SK-N-MC (cell line): ENCODE data around the gene C13orf46.

Experiments
- EZH2 ChIP-seq: fragments of 200-600 bp; sonication (generic); IDR thresholded peaks from one replicate; pipeline ENCODE4 v1.6.1; 2017; ENCODE audit warnings: antibody characterized with exemption
- FOXP2 ChIP-seq: optimal IDR thresholded peaks from 2 replicates; pipeline ENCODE3; 2011; ENCODE audit warnings: mild to moderate bottlenecking, moderate library complexity; ENCODE audit not compliant: insufficient read depth; ENCODE audit errors: extremely low read length, control extremely low read depth
- POLR2AphosphoS5 ChIP-seq: IDR thresholded peaks from 2 replicates; pipeline ENCODE4 v1.6.1; 2012; ENCODE audit warnings: mild to moderate bottlenecking, low read depth, low read length, borderline replicate concordance

DNA sequence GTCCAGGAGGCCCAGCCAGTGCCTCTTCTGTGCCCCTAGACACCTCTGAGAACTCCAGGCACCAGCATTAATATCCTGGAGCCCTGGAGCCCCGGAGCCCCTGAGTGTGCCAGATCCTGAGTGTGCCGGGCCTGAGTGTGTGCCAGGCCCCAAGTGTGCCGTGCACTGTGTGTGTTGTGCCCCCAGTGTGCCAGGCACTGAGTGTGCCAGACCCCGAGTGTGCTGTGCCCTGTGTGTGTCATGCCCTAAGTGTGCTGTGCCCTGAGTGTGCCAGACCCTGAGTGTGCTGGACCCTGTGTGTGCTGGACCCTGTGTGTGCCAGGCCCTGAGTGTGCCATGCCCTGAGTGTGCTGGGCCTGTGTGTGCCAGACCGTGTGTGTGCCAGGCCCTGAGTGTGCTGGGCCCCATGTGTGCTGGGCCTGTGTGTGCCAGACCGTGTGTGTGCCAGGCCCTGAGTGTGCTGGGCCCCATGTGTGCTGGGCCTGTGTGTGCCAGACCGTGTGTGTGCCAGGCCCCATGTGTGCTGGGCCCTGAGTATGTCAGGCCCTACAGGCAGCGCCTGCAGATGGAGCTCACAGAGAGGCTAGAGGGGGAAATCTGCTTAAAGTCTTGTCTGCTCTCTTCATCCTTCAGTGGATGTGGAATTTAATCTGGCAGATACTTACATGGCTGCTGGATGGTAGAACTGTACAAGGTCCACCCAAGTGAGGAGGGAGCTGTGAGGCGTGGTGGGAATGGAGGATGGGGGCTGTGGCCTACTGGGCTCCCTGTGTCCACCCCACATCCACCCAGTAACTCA lies 53.9 kb downstream of the C13orf46 start:
- TF ChIP-seq POLR2AphosphoS5 (no peak), EZH2 (no peak), FOXP2 (no peak)
